Measurements from ENCODE around the gene MOB3A.
A peak's percentile ranks its signal among the peaks of the same experiment; 100 is the strongest.

The MOB3A gene

DNA sequence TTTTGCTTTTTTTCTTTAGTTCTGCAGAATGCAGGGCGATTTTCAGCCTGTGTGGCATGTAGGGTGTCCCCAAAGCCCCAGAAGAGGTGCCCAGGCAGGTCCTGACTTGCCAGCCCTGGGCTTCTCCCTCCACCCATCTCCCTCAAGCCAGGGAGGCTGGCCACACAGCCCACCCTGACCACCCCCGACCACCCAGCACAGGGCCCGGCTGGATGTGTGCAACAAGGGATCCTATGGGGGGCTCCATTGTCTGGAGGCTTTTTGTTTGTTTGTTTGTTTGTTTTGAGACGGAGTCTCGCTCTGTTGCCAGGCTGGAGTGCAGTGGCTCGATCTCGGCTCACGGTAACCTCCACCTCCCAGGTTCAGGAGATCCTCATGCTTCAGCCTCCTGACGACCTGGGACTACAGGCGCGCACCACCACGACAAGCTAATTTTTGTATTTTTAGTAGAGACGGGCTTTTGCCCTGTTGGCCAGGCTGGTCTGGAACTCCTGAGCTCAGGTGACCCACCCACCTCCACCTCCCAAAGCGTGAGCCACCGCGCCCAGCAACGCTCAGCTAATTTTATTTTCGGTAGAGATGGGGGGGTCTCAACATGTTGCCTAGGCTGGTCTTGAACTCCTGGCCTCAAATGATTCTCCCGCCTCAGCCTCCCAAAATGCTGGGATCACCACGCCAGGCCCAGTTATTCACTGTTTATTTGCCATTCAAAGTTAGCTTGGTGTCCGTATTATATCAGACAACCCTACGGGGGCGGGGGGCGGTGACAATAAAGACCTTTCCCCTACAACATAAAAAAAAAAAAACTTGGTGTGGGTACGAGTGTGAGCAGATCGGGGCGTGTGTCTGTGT, 37.3 kb downstream of the MOB3A start:
- Histone ChIP-seq H3K36me3 (ENCODE audit: insufficient read depth, low read length) (no peaks in the 10 kb centered on the region), H3K27ac (ENCODE audit: low read depth, low read length) (peak overlapping the region; percentile 100), H3K4me3 (ENCODE audit: low read depth in 1 of 2, low read length in 2 of 2) (no peak overlapping the region), H3K9ac (ENCODE audit: low read length) (no peak overlapping the region), H3K27me3 (ENCODE audit: control insufficient read depth in 1 of 2, insufficient read depth in 2 of 2, low read length in 2 of 2) (no peaks in the 10 kb centered on the region), H3K9me3 (ENCODE audit: low read length) (no peaks in the 10 kb centered on the region), H3K4me1 (ENCODE audit: insufficient read depth, low read length) (peaks cover 39% of the 10 kb centered on the region)

DNA sequence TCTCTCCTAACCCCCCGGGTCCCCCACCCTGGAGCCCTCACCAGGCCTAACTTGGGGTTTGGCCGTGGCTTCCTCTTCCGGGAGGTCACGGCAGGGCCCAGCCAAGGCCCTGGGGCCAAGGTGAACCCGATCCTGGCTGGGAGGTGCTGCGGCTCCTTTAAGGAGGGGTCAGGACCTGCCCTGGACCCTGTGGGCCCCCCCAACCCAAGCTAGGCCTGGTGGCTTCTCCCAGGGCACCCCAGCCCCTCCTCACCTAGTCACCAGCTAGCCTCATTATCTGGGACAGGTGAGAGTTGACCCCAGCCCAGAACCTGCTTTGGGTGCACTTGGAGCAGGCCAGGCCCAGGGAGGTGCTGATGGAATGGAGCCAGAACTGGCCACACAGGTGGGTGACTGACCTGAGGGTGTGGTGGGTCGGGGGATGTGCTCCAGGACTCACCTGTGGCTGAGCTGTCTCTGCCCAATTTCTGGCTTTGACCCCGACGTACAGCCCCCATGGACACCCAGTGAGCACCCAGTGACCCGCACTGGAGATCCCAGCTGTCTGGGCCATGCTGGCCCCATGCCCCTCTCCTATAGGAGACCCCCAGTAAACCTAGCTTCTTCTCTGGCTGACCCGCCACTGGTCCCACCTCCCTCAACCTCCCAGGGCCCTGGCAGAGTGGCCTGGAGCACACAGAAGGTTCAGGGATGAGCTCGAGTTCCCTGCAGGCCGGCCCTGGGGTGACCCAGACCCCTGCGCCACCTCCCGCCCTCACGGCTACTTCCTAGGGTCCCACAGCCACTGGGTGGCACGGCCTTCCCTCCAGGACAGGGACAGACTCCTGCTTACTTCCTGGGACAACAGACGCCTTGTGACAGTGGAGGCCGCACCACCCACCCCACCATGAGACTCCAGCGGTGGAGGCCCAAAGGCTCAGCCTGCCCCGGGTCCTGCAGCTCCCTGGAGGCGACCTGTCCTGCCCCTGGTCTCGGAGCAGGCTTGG, 38.3 kb downstream of the MOB3A start:
- Histone ChIP-seq H3K9ac (ENCODE audit: low read length) (no peak overlapping the region), H3K4me1 (ENCODE audit: insufficient read depth, low read length) (peaks cover 39% of the 10 kb centered on the region)

DNA sequence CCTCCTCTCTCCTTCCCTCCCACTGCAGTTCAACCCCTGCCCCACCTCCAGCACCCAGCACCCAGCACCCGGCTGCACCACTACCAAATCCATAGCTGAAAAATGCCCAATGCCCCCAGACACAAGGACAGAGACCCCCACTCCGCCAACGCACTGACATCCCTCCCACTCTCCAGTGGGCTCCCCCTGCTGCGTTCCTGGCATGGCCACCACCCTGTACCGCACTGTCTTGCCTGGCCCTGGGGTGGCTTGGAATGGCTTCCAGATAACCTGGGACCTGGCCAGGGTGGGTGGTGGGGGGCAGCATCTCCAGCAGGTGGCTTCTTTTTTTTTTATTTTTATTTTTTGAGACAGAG, 39.3 kb downstream of the MOB3A start:
- H3K27ac ChIP-seq (ENCODE audit: low read depth, low read length), result peak overlapping the region; percentile 41
- H3K9ac ChIP-seq (ENCODE audit: low read length), result no peak overlapping the region
- H3K36me3 ChIP-seq (ENCODE audit: insufficient read depth, low read length), result no peaks in the 10 kb centered on the region
- no peak overlapping the region for H3K4me3 ChIP-seq (ENCODE audit: low read depth in 1 of 2, low read length in 2 of 2)
- no peaks in the 10 kb centered on the region for H3K27me3 ChIP-seq (ENCODE audit: control insufficient read depth in 1 of 2, insufficient read depth in 2 of 2, low read length in 2 of 2)
- H3K4me1 ChIP-seq (ENCODE audit: insufficient read depth, low read length), result peaks cover 38% of the 10 kb centered on the region
- no peaks in the 10 kb centered on the region for H3K9me3 ChIP-seq (ENCODE audit: low read length)

More for the DNA sequence above, 38.3 kb downstream of the MOB3A start:
- Histone ChIP-seq H3K9me3 (ENCODE audit: low read length) (no peaks in the 10 kb centered on the region), H3K36me3 (ENCODE audit: insufficient read depth, low read length) (no peaks in the 10 kb centered on the region), H3K27ac (ENCODE audit: low read depth, low read length) (peak overlapping the region; percentile 56), H3K4me3 (ENCODE audit: low read depth in 1 of 2, low read length in 2 of 2) (no peak overlapping the region), H3K27me3 (ENCODE audit: control insufficient read depth in 1 of 2, insufficient read depth in 2 of 2, low read length in 2 of 2) (no peaks in the 10 kb centered on the region)

DNA sequence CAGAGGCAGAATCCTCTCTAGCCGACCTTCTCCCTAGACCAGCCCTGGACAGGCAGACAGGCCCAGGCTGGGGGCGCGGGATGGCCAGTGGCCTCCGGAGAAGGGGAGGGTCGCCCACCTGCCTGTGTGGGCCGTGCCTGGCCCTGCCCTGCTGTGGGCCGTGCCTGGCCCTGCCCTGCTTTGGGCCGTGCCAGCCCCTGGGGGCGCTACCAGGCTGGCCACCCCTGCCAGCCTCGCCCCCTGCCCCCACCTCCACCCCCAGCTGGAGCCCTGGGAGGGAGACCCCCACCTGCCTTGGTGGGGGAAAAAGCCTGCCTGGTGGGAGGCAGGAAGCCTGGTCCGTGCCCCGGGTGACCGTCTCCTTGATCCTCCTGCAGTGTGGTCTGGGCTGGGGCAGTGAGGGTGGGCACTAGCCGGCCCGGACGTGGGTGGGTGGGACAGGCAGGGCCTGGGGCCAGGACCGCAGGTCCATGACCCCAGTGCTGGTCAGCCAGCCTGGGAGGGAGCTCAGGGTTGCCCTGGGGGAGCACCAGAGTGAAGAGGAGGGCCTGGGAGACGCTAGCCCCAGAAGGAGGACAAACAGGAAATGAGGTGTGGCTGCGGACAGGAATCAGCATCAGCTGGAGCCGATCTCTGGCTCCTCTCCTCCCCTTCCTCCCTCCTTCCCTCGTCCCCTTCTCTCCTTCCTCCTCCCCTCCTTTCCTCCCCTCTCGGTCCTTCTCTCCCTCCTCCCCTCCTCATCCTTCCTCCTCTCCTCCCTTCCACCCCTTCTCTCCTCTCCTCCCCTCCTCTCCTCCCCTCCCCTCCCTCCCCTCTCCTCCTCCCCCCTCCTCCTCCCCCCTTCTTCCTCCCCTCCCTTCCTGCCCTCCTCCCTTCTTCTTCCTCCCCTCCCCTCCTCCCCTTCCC, 39.9 kb downstream of the MOB3A start:
- Histone ChIP-seq H3K36me3 (ENCODE audit: insufficient read depth, low read length) (no peaks in the 10 kb centered on the region), H3K9ac (ENCODE audit: low read length) (peak overlapping the region; percentile 57), H3K4me1 (ENCODE audit: insufficient read depth, low read length) (peaks cover 43% of the 10 kb centered on the region), H3K4me3 (ENCODE audit: low read depth in 1 of 2, low read length in 2 of 2) (peak overlapping the region; percentile 2 to 38), H3K27ac (ENCODE audit: low read depth, low read length) (peak overlapping the region; percentile 95), H3K27me3 (ENCODE audit: control insufficient read depth in 1 of 2, insufficient read depth in 2 of 2, low read length in 2 of 2) (no peaks in the 10 kb centered on the region), H3K9me3 (ENCODE audit: low read length) (no peaks in the 10 kb centered on the region)

DNA sequence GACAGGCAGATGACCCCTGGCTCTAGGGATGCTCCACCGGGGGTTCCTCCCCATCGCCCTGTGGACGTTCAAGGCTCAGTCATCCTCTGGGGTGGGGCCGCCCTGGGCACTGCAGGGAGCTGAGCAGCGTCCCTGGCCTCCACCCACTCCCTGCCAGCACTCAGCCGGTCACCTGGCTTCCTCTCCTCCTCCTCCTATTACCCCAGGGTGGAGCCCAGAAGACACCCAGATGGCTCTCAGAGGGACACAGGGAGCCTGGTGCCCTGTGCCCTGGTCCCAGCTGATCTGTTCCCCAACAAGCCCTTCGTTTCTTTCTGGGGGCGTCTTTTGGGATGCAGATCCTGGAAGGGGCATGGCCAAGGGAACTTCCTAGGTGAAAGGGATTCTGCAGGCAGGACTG, 41.4 kb downstream of the MOB3A start:
- no peak overlapping the region for H3K9ac ChIP-seq (ENCODE audit: low read length)
- no peak overlapping the region for H3K4me3 ChIP-seq (ENCODE audit: low read depth in 1 of 2, low read length in 2 of 2)
- no peaks in the 10 kb centered on the region for H3K9me3 ChIP-seq (ENCODE audit: low read length)
- H3K36me3 ChIP-seq (ENCODE audit: insufficient read depth, low read length), result no peaks in the 10 kb centered on the region
- no peaks in the 10 kb centered on the region for H3K27me3 ChIP-seq (ENCODE audit: control insufficient read depth in 1 of 2, insufficient read depth in 2 of 2, low read length in 2 of 2)
- peaks cover 32% of the 10 kb centered on the region for H3K4me1 ChIP-seq (ENCODE audit: insufficient read depth, low read length)
- no peak overlapping the region for H3K27ac ChIP-seq (ENCODE audit: low read depth, low read length)

DNA sequence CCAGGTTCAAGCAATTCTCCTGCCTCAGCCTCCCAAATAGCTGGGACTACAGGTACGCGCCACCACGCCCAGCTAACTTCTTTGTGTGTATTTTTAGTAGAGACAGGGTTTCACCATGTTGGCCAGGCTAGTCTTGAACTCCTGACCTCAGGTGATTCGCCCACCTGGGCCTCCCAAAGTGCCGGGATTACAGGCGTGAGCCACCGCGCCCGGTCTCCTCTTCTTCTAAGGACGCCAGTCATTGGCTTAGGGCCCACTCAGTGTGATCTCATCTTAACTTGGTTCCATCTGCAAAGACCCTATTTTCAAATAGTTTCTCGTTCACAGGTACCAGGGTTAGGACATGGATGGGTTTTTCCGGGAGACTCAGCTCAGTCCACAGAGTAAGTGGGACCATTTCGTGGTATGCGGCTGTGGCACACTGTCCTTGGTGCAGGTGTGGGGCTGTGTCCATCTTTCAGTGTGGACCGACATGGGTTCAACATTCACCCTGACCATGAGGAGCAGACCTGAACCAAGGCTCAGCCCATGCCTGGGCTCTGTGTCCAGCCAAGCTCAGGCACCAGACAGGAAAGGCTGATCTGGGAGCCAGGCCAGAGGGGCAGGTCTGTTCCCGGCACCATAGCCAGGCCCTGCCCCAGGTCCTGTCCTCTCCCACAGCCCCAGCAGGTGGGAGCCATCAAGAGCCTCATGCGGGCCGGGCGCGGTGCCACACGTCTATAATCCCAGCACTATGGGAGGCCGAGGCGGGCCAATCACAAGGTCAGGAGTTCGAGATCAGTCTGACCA, 42.3 kb downstream of the MOB3A start:
- no peaks in the 10 kb centered on the region for H3K9me3 ChIP-seq (ENCODE audit: low read length)
- H3K27ac ChIP-seq (ENCODE audit: low read depth, low read length), result peak overlapping the region; percentile 4
- H3K27me3 ChIP-seq (ENCODE audit: control insufficient read depth in 1 of 2, insufficient read depth in 2 of 2, low read length in 2 of 2), result no peaks in the 10 kb centered on the region
- H3K4me3 ChIP-seq (ENCODE audit: low read depth in 1 of 2, low read length in 2 of 2), result no peak overlapping the region
- H3K36me3 ChIP-seq (ENCODE audit: insufficient read depth, low read length), result peaks cover 7% of the 10 kb centered on the region
- no peak overlapping the region for H3K9ac ChIP-seq (ENCODE audit: low read length)
- peaks cover 32% of the 10 kb centered on the region for H3K4me1 ChIP-seq (ENCODE audit: insufficient read depth, low read length)

DNA sequence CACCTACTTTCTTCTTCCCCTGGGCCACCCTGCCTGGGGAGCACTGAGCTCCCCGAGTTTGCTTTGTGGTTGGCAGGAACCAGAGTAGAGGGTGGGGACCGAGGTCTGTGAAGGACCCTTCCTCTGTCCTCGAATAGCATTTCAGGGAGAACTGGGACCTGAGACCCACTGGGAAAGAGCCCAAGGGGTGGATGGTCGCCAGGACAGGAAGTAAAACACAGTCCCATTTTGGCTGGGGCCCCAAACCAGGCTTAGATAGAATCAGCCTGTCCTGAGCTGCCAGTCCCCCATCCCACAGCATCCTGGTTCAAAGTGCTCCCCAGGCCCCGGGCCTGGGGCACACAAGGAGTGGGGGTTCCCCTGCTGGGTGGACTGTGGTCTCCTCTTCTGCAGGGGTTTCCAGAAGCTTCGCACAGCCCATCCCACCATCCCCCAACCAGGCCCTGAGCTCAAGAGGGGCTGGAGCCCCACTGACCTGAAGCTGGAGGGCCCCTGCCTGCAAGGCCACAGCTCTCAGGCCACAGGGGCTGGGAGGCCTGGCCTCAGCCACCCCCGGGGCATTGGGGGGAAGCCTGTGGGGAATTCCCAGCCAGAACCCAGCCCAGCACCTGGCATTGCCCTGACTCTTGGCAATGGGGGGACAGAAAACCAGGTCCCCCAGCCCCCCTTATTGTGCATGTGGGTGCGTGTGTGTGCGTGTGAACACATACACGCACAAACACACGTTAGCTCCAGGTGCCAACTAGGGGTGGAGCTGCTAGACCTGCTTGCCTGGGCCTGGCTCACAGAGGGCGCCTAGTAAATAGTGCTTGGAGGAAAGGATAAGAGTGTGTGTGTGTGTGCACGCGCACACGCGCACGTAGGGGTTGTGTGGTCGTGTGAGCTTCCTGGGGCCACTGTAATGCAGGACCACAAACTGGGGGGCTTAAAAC, 44.1 kb downstream of the MOB3A start:
- Histone ChIP-seq H3K9me3 (ENCODE audit: low read length) (no peaks in the 10 kb centered on the region), H3K36me3 (ENCODE audit: insufficient read depth, low read length) (peaks cover 11% of the 10 kb centered on the region), H3K27ac (ENCODE audit: low read depth, low read length) (peak overlapping the region; percentile 84), H3K4me3 (ENCODE audit: low read depth in 1 of 2, low read length in 2 of 2) (peak overlapping the region; percentile 61 to 66), H3K27me3 (ENCODE audit: control insufficient read depth in 1 of 2, insufficient read depth in 2 of 2, low read length in 2 of 2) (no peaks in the 10 kb centered on the region), H3K4me1 (ENCODE audit: insufficient read depth, low read length) (peaks cover 49% of the 10 kb centered on the region), H3K9ac (ENCODE audit: low read length) (no peak overlapping the region)

DNA sequence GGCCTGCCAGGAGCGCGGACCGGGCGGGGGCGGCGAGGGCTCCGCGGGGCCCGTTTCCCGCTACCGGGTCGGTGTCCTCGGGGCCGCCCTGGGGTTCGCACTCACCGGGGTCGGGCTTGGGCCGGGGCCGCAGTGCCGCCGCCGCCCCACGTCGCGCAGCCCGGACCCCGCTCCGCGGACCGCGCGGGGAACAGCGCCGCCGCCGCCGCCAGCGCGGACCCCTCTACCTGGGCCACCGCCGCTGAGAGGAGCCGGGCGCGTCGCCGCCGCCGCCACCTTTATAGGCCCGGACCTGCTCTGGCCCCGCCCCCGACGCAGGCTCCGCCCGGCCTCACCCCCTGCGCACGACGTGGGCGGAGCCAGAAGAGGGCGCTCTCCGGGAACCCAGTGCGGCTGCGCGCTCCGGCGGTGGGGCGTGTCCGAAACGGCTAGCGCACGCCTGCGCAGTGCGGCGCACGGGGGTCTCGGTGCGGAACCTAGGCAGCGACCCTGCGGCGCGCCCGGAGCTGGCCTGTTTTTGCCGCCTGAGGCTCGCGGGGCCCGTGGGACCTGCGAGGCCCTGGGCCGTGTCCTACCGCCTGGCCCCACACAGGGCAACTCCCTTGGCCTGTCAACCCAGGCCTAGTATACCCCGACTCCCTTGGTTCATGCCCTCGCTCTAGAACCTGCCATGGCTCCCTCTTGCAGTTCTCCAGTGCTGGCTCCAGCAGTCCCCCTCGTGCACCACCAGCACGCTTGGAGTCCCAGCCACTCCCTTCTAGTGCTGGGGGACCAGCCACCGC, 44.9 kb downstream of the MOB3A start, which contains the start of gene MKNK2:
Gene MKNK2, minus strand, starts transcription at position 254 of the 782 bp plus-strand sequence. CDS start 393 bp downstream, outside the sequence.
- H3K36me3 ChIP-seq (ENCODE audit: insufficient read depth, low read length), result peaks cover 11% of the 10 kb centered on the region
- H3K9ac ChIP-seq (ENCODE audit: low read length), result peak within 1 kb of the TSS; percentile 91
- peak within 1 kb of the TSS; percentile 84 for H3K27ac ChIP-seq (ENCODE audit: low read depth, low read length)
- H3K4me1 ChIP-seq (ENCODE audit: insufficient read depth, low read length), result peaks cover 54% of the 10 kb centered on the region
- H3K9me3 ChIP-seq (ENCODE audit: low read length), result no peaks in the 10 kb centered on the region
- H3K4me3 ChIP-seq (ENCODE audit: low read depth in 1 of 2, low read length in 2 of 2), result peak within 1 kb of the TSS; percentile 66 to 86
- no peaks in the 10 kb centered on the region for H3K27me3 ChIP-seq (ENCODE audit: control insufficient read depth in 1 of 2, insufficient read depth in 2 of 2, low read length in 2 of 2)

DNA sequence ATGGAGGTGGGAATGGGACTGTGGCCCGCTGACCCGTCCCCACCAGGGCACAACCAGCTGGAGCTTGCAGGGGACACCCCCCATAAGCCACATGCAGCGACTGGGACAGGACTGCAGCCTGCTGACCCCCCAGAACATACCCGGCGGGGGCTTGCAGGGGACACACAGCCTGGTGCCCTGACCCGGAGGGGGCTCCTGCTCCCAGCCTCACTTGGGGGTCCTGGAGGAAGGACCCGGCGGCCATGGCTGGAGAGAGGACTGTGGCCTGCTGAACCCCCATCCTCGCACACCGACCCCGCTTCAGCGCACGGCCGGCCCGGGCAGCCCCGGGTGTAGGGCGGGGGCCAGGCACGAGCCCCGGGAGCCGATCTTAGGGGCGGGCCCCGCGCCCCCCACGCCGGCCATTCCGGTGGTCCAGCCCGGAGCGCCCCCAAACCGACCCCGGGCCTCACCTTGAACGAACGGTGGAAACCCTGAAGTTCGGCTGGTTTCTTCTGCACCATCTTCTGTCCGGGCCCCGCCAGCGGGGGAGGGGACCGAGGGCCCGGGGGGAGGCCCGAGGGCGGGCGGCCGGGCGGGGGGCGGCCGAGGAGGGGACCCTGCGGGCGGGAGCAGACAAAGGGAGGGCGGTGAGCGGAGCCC, 45.7 kb downstream of the MOB3A start:
- H3K36me3 ChIP-seq (ENCODE audit: insufficient read depth, low read length), result peaks cover 18% of the 10 kb centered on the region
- H3K9me3 ChIP-seq (ENCODE audit: low read length), result no peaks in the 10 kb centered on the region
- H3K9ac ChIP-seq (ENCODE audit: low read length), result peak overlapping the region; percentile 91
- H3K27ac ChIP-seq (ENCODE audit: low read depth, low read length), result peak overlapping the region; percentile 83
- H3K4me1 ChIP-seq (ENCODE audit: insufficient read depth, low read length), result peaks cover 52% of the 10 kb centered on the region
- H3K4me3 ChIP-seq (ENCODE audit: low read depth in 1 of 2, low read length in 2 of 2), result peak overlapping the region; percentile 59 to 86
- H3K27me3 ChIP-seq (ENCODE audit: control insufficient read depth in 1 of 2, insufficient read depth in 2 of 2, low read length in 2 of 2), result no peaks in the 10 kb centered on the region
